Esophagus squamous epithelium (tissue), 4 donors: ENCODE data around the gene KLF6.

Source experiments
- POLR2A ChIP-seq, 4 donors: fragments of 450-650 bp; IDR thresholded peaks; one replicate each; pipeline ENCODE4 v1.6.1; 2017; ENCODE audit warnings: antibody characterized with exemption in 4 of 4, mild to moderate bottlenecking in 4 of 4, moderate library complexity in 3 of 4
- TF ChIP-seq, protein P1 (sequence below), 6 experiments: fragments of 450-650 bp in 4 of 6; fragments of 200-600 bp in 2 of 6; sonication (generic) in 2 of 6; IDR thresholded peaks; one replicate each; pipeline ENCODE4 v1.5.1; 2016 to 2019; ENCODE audit warnings: antibody characterized with exemption in 6 of 6, mild to moderate bottlenecking in 4 of 6, moderate library complexity in 4 of 6

DNA sequence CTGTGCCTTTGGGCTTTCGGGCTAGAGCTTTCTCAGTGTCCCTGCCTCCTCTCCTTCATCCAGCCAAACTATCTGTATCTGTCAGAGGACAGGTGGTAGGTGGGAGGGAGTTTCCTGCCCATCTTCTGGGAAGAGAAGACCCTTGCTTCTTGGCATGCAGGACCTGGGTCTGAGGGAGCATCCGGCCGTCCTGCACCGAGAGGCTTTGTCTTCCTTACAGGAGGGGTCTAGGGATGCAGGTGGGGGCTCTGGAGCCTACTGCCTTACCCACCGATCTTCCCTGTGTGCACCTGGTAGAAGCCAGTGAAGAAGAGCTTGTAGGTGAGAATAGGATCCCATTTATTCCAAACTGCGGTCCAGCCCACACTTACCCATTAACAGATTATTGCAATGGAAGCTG is 5.8 kb upstream of the KLF6 start:
- TF ChIP-seq, protein P1, sequence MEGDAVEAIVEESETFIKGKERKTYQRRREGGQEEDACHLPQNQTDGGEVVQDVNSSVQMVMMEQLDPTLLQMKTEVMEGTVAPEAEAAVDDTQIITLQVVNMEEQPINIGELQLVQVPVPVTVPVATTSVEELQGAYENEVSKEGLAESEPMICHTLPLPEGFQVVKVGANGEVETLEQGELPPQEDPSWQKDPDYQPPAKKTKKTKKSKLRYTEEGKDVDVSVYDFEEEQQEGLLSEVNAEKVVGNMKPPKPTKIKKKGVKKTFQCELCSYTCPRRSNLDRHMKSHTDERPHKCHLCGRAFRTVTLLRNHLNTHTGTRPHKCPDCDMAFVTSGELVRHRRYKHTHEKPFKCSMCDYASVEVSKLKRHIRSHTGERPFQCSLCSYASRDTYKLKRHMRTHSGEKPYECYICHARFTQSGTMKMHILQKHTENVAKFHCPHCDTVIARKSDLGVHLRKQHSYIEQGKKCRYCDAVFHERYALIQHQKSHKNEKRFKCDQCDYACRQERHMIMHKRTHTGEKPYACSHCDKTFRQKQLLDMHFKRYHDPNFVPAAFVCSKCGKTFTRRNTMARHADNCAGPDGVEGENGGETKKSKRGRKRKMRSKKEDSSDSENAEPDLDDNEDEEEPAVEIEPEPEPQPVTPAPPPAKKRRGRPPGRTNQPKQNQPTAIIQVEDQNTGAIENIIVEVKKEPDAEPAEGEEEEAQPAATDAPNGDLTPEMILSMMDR (IDR thresholded peaks at IDR 0.05): no peak
- TF ChIP-seq POLR2A (IDR thresholded peaks at IDR 0.05): no peak
